M059J (cell line): ENCODE measurements around the gene SEC61B. TPM values are rescaled to one million over a fixed set of nuclear protein-coding genes. Genes with fewer than 3 reads are reported as not detected.

Experiments
- DNase-seq: peaks from one replicate; pipeline ENCODE4 v3.0.0-alpha.2; 2012; ENCODE audit warnings: low read depth
- total RNA-seq: library from RNA; depleted of rRNA; stranded (reverse); fragments of >200 nt; shearing (Covaris generic); gene quantifications from 2 replicates; pipeline ENCODE4 v1.2.3, GENCODE V29; 2014; rRNA removed

SEC61B gene
- total RNA-seq, 1 experiment from 2014 or later, result 239 TPM

- DNase-seq, result no peak
These were observed 50.8 kb downstream of the SEC61B start for GRCh38 chr9:99272836-99273235.

- DNase-seq, result no peak
These were observed 51.9 kb downstream of the SEC61B start for GRCh38 chr9:99274016-99274415.

GRCh38 chr9:99274495-99274894, 52.4 kb downstream of the SEC61B start:
- DNase-seq, result no peak

Other genes with a start within 250 kb of the SEC61B start
- gene TGFBR1, start 117.2 kb upstream of the SEC61B start, total RNA-seq, result 28.9 and 48.1 TPM in 2 replicates
- 70.9 and 76.9 TPM in 2 replicates for gene ALG2, start 340 bp upstream of the SEC61B start, total RNA-seq